Activated T-helper 1 cell treated with anti-CD3 and anti-CD28 coated beads, Interleukin-12 subunit alpha, Interleukin-12 subunit beta, Interleukin-2, Interleukin-4 antibody, amounts not matched to agents 30 ng/mL and 10 ng/mL and 1 ng/mL, durations not matched to agents 14 hours and 24 hours and 36 hours (primary cell): ENCODE measurements around the gene PCDHA7. TPM values are rescaled to one million over a fixed set of nuclear protein-coding genes. Genes with fewer than 3 reads are reported as not detected.
"Not testable (repeated sequence)": the region's sequence is repeated elsewhere in the genome, so short reads cannot be mapped to it uniquely, and the experiment has no call there.

Source experiments
- DNase-seq: peaks from one replicate; pipeline ENCODE4 v3.0.0; 2021; ENCODE audit warnings: low spot score
- H3K27ac Mint-ChIP-seq: one replicate; pipeline ENCODE4 v1.8.0; 2021; ENCODE audit warnings: mild to moderate bottlenecking, mixed read lengths
- H3K27me3 Mint-ChIP-seq: one replicate; pipeline ENCODE4 v1.8.0; 2022; ENCODE audit warnings: mild to moderate bottlenecking, moderate library complexity, mixed read lengths; ENCODE audit not compliant: insufficient read depth
- H3K36me3 Mint-ChIP-seq: one replicate; pipeline ENCODE4 v1.8.0; 2021; ENCODE audit warnings: low read depth, mixed read lengths
- H3K4me1 Mint-ChIP-seq: one replicate; pipeline ENCODE4 v1.8.0; 2021; ENCODE audit warnings: low read depth, mixed read lengths
- H3K4me3 Mint-ChIP-seq: one replicate; pipeline ENCODE4 v1.8.0; 2021; ENCODE audit warnings: mild to moderate bottlenecking, moderate library complexity, mixed read lengths
- H3K9me3 Mint-ChIP-seq: one replicate; pipeline ENCODE4 v1.8.0; 2021; ENCODE audit warnings: mixed read lengths
- intact Hi-C: fragments of 100-400 bp; cut with micrococcal nuclease; formaldehyde crosslinking; loops from one replicate; pipeline ENCODE4 v1.15.1; 2024
- total RNA-seq: library from RNA; stranded (reverse); gene quantifications from 2 replicates; pipeline ENCODE4 v1.2.3, GENCODE V29; 2022

PCDHA7 gene, protein sequence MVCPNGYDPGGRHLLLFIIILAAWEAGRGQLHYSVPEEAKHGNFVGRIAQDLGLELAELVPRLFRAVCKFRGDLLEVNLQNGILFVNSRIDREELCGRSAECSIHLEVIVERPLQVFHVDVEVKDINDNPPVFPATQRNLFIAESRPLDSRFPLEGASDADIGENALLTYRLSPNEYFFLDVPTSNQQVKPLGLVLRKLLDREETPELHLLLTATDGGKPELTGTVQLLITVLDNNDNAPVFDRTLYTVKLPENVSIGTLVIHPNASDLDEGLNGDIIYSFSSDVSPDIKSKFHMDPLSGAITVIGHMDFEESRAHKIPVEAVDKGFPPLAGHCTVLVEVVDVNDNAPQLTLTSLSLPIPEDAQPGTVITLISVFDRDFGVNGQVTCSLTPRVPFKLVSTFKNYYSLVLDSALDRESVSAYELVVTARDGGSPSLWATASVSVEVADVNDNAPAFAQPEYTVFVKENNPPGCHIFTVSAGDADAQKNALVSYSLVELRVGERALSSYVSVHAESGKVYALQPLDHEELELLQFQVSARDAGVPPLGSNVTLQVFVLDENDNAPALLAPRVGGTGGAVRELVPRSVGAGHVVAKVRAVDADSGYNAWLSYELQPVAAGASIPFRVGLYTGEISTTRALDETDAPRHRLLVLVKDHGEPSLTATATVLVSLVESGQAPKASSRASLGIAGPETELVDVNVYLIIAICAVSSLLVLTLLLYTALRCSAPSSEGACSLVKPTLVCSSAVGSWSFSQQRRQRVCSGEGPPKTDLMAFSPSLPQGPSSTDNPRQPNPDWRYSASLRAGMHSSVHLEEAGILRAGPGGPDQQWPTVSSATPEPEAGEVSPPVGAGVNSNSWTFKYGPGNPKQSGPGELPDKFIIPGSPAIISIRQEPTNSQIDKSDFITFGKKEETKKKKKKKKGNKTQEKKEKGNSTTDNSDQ
- total RNA-seq: not detected in 2 replicates

DNA sequence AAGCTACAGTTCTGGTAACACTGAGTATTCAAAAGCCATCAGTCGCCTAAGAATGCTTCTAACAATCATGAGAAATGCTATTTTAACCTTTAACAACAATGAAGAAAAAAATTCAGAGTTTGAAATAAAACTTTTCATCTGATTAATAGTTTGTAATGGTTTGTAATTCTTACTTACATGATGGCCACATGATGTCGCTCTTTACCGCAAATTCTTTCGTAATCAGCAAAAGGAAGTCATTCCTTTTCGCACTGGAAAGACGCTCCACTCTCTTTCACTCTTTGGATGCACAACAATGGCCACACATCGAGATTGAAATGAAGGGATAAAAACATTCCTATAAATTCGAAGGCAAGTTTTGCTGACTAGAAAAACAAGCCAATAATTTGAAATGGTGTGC is at the start of gene PCDHA7:
PCDHA7 (plus strand) TSS at position 277 of the 400 bp plus-strand sequence; CDS start at position 392, 115 bp downstream.
- no peaks in the 10 kb centered on the region for H3K4me1 Mint-ChIP-seq
- intact Hi-C loops: loop anchor here (5.0 kb wide), 1 partner anchor 43 kb away; the partner anchor contains the start of gene PCDHA12
- H3K9me3 Mint-ChIP-seq: peaks cover 23% of the 10 kb centered on the region
- H3K4me3 Mint-ChIP-seq: no peak within 1 kb of the TSS
- no peaks in the 10 kb centered on the region for H3K27me3 Mint-ChIP-seq
- no peaks in the 10 kb centered on the region for H3K36me3 Mint-ChIP-seq
- DNase-seq: no peak
- H3K27ac Mint-ChIP-seq: no peak within 1 kb of the TSS

- no peaks in the 10 kb centered on the region for H3K27me3 Mint-ChIP-seq
- H3K36me3 Mint-ChIP-seq: no peaks in the 10 kb centered on the region
- no peaks in the 10 kb centered on the region for H3K4me1 Mint-ChIP-seq
- no peak within 1 kb of the TSS for H3K4me3 Mint-ChIP-seq
- no peak within 1 kb of the TSS for H3K27ac Mint-ChIP-seq
- intact Hi-C loops: no loop called here
- H3K9me3 Mint-ChIP-seq: peaks cover 49% of the 10 kb centered on the region
- DNase-seq: no peak
Measured at GRCh38 chr5:140785905-140786686, 48.0 kb upstream of the PCDHA7 start, which contains the start of gene PCDHA1. Gene PCDHA1, plus strand, starts transcription at chr5:140786140.

DNA sequence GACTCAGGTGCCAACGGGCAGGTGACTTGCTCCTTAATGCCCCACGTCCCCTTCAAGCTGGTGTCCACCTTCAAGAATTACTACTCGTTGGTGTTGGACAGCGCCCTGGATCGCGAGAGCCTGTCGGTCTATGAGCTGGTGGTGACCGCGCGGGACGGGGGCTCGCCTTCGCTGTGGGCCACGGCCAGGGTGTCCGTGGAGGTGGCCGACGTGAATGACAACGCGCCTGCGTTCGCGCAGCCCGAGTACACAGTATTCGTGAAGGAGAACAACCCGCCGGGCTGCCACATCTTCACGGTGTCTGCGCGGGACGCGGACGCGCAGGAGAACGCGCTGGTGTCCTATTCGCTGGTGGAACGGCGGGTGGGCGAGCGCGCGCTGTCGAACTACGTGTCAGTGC is 46.6 kb upstream of the PCDHA7 start:
- H3K27me3 Mint-ChIP-seq, H3K27ac Mint-ChIP-seq, H3K4me3 Mint-ChIP-seq, DNase-seq, H3K4me1 Mint-ChIP-seq, H3K36me3 Mint-ChIP-seq, intact Hi-C loops: not testable (repeated sequence)
- H3K9me3 Mint-ChIP-seq: peaks cover 42% of the 10 kb centered on the region

DNA sequence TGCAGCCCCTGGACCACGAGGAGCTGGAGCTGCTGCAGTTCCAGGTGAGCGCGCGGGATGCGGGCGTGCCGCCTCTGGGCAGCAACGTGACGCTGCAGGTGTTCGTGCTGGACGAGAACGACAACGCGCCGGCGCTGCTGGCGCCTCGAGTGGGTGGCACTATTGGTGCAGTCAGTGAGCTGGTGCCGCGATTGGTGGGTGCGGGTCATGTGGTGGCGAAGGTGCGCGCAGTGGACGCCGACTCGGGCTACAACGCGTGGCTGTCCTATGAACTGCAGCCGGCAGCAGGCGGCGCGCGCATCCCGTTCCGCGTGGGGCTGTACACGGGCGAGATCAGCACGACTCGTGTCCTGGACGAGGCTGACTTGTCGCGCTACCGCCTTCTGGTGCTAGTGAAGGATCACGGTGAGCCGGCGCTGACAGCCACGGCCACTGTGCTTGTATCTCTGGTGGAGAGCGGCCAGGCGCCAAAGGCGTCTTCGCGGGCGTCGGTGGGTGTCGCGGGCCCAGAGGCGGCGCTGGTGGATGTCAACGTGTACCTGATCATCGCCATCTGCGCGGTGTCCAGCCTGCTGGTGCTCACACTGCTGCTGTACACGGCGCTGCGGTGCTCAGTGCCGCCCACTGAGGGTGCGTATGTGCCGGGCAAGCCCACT is 46.1 kb upstream of the PCDHA7 start:
- H3K27ac Mint-ChIP-seq, H3K36me3 Mint-ChIP-seq, H3K27me3 Mint-ChIP-seq, intact Hi-C loops, H3K4me3 Mint-ChIP-seq, H3K4me1 Mint-ChIP-seq, DNase-seq: not testable (repeated sequence)
- peaks cover 36% of the 10 kb centered on the region for H3K9me3 Mint-ChIP-seq

GRCh38 chr5:140791089-140791488 is 43.0 kb upstream of the PCDHA7 start:
- no peaks in the 10 kb centered on the region for H3K36me3 Mint-ChIP-seq
- no peak overlapping the region for H3K27ac Mint-ChIP-seq
- intact Hi-C loops: loop anchor here (10.0 kb wide), 1 partner anchor 94 kb away; the partner anchor contains the start of gene PCDHA13
- H3K27me3 Mint-ChIP-seq: no peaks in the 10 kb centered on the region
- H3K4me3 Mint-ChIP-seq: no peak overlapping the region
- no peaks in the 10 kb centered on the region for H3K4me1 Mint-ChIP-seq
- peaks cover 37% of the 10 kb centered on the region for H3K9me3 Mint-ChIP-seq
- no peak for DNase-seq

GRCh38 chr5:140794595-140795258 is 39.3 kb upstream of the PCDHA7 start, which contains the start of gene PCDHA2:
Gene PCDHA2, plus strand, starts transcription at chr5:140794852.
- Mint-ChIP-seq H3K9me3 (peaks cover 28% of the 10 kb centered on the region), H3K36me3 (no peaks in the 10 kb centered on the region), H3K27ac (no peak within 1 kb of the TSS), H3K4me3 (no peak within 1 kb of the TSS), H3K27me3 (no peaks in the 10 kb centered on the region), H3K4me1 (no peaks in the 10 kb centered on the region)
- no peak for DNase-seq
- intact Hi-C loops: loop anchor here (10.0 kb wide), 1 partner anchor 90 kb away; the partner anchor contains the start of gene PCDHA13

GRCh38 chr5:140795259-140795641 is 38.8 kb upstream of the PCDHA7 start:
- Mint-ChIP-seq H3K9me3 (peaks cover 31% of the 10 kb centered on the region), H3K4me3 (no peak overlapping the region), H3K4me1 (no peaks in the 10 kb centered on the region), H3K27ac (no peak overlapping the region), H3K27me3 (no peaks in the 10 kb centered on the region), H3K36me3 (no peaks in the 10 kb centered on the region)
- no peak for DNase-seq
- intact Hi-C loops: loop anchor here (10.0 kb wide), 1 partner anchor 90 kb away; the partner anchor contains the start of gene PCDHA13

- H3K27me3 Mint-ChIP-seq, H3K36me3 Mint-ChIP-seq, H3K4me1 Mint-ChIP-seq, DNase-seq, H3K27ac Mint-ChIP-seq, H3K4me3 Mint-ChIP-seq: not testable (repeated sequence)
- peaks cover 34% of the 10 kb centered on the region for H3K9me3 Mint-ChIP-seq
- intact Hi-C loops: loop anchor here (10.0 kb wide), 1 partner anchor 89 kb away; the partner anchor contains the start of gene PCDHA13
Measured at GRCh38 chr5:140796072-140796717, 37.9 kb upstream of the PCDHA7 start.

DNA sequence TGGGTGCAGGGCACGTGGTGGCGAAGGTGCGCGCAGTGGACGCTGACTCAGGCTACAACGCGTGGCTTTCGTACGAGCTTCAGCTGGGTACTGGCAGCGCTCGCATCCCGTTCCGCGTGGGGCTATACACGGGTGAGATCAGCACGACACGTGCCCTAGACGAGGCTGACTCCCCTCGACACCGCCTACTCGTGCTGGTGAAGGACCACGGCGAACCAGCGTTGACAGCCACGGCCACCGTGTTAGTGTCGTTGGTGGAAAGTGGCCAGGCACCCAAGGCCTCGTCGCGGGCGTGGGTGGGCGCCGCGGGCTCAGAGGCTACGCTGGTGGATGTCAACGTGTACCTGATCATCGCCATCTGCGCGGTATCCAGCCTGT is 37.4 kb upstream of the PCDHA7 start:
- H3K4me3 Mint-ChIP-seq: no peak overlapping the region
- no peaks in the 10 kb centered on the region for H3K36me3 Mint-ChIP-seq
- intact Hi-C loops: loop anchor here (10.0 kb wide), 1 partner anchor 88 kb away; the partner anchor contains the start of gene PCDHA13
- DNase-seq: no peak
- H3K27ac Mint-ChIP-seq: no peak overlapping the region
- no peaks in the 10 kb centered on the region for H3K4me1 Mint-ChIP-seq
- H3K9me3 Mint-ChIP-seq: peaks cover 32% of the 10 kb centered on the region
- H3K27me3 Mint-ChIP-seq: no peaks in the 10 kb centered on the region

GRCh38 chr5:140800816-140801493 is 33.1 kb upstream of the PCDHA7 start, which contains the start of gene PCDHA3:
Gene PCDHA3, plus strand, starts transcription at chr5:140801057.
- no peaks in the 10 kb centered on the region for H3K27me3 Mint-ChIP-seq
- no peaks in the 10 kb centered on the region for H3K4me1 Mint-ChIP-seq
- H3K4me3 Mint-ChIP-seq: no peak within 1 kb of the TSS
- no peak within 1 kb of the TSS for H3K27ac Mint-ChIP-seq
- intact Hi-C loops: loop anchor here (5.0 kb wide), 1 partner anchor 41 kb away; the partner anchor contains the start of gene PCDHA8
- no peaks in the 10 kb centered on the region for H3K36me3 Mint-ChIP-seq
- peaks cover 39% of the 10 kb centered on the region for H3K9me3 Mint-ChIP-seq
- no peak for DNase-seq
